GM19240 (cell line): ENCODE results near the gene CDCA3.

ENCODE experiments used
- DNase-seq: peaks from one replicate; pipeline ENCODE4 v3.0.0; 2011; ENCODE audit warnings: low spot score; ENCODE audit not compliant: insufficient read length

The CDCA3 gene

GRCh38 chr12:6820166-6820565 lies 30.9 kb downstream of the CDCA3 start:
- no peak for DNase-seq

DNA sequence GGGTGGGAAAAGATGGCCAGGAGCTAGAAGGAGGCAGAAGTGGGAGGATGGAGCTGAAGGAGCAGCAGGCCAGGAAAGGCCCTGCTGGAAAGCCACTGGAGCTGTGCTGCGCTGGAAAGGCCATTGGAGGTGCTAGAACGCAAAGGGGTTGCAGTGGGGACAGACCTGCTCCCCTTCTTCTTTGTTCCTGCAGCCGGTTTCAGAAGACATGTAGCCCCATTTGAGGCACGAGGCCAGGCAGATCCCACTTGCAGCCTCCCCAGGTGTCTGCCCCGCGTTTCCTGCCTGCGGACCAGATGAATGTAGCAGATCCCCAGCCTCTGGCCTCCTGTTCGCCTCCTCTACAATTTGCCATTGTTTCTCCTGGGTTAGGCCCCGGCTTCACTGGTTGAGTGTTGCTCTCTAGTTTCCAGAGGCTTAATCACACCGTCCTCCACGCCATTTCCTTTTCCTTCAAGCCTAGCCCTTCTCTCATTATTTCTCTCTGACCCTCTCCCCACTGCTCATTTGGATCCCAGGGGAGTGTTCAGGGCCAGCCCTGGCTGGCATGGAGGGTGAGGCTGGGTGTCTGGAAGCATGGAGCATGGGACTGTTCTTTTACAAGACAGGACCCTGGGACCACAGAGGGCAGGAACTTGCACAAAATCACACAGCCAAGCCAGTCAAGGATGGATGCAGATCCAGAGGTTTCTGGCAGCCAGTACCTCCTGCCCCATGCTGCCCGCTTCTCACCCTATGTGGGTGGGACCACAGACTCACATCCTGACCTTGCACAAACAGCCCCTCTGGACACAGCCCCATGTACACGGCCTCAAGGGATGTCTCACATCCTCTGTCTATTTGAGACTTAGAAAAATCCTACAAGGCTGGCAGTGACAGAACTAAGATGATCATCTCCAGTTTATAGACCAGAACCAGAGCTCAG lies 31.7 kb downstream of the CDCA3 start:
- DNase-seq: no peak

DNA sequence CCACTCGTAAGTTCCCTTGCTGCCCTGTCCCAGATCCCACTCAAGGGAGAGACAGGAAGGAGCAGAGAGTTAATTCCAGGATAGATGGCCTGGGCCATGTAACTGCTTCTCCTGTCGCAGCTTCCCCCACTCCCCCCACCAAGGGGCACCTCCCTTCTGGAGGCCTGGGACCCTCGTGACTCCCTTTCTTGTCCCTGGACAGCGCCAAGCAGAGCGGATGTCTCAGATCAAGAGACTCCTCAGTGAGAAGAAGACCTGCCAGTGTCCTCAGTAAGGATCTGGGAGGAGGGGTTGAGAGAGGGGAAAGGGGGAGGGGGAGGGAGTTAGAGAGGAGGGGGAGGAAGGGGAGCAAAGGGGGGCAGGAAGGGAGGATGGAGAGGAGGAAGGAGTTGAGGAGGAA lies 32.4 kb downstream of the CDCA3 start:
- DNase-seq: no peak

- no peak for DNase-seq
Measured at GRCh38 chr12:6818222-6818621, 32.9 kb downstream of the CDCA3 start.

DNA sequence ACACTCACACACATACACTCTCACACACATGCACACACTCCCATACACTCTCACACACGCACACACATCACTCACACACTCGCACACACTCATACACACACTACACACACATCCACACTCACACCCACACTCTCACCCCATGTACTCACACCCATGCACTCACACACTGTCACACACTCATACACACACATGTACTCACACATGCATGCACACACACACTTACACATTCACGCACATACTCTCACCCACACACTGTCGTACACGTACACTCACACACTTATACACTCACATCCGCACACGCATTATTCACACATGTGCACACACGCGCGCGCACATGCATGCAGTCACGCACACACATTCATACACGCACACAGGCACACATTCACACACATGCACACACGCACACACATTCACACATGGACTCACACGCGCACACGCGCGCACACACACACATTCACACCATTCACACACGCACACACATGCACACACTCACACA lies 33.4 kb downstream of the CDCA3 start:
- DNase-seq: no peak

DNA sequence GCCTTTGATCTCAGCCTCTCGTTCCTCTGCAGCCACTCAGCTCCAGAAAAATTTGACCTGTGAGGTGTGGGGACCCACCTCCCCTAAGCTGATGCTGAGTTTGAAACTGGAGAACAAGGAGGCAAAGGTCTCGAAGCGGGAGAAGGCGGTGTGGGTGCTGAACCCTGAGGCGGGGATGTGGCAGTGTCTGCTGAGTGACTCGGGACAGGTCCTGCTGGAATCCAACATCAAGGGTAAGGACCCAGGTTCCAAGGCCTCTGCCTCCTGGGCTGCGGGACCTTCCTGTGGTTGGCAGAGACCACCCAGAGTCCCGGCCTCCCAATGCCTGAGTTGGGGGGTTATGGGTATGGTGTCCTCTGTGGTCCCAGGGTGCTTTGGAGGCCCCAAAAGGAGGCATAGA lies 34.0 kb downstream of the CDCA3 start:
- no peak for DNase-seq

- no peak for DNase-seq
Measured at GRCh38 chr12:6816598-6816997, 34.5 kb downstream of the CDCA3 start.

GRCh38 chr12:6813363-6813762 lies 37.7 kb downstream of the CDCA3 start:
- DNase-seq: no peak

- DNase-seq: no peak
Measured at GRCh38 chr12:6810758-6811157, 40.3 kb downstream of the CDCA3 start.

DNA sequence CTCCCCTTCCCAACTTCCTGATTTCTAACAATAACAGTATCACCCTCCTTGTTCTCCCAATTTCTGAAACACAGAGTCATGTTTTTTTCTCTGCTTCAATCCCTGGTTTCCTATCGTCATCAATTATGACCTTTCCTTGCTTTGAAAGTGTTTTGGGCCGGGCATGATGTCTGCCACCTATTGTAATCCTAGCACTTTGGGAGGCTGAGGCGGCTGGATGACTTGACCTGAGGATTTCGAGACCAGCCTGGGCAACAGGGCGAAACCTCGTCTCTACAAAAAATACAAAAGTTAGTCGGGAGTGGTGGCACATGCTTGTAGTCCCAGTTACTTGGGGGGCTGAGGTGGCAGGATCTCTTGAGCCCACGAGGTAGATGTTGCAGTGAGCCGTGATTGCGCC lies 42.0 kb downstream of the CDCA3 start:
- no peak for DNase-seq

DNA sequence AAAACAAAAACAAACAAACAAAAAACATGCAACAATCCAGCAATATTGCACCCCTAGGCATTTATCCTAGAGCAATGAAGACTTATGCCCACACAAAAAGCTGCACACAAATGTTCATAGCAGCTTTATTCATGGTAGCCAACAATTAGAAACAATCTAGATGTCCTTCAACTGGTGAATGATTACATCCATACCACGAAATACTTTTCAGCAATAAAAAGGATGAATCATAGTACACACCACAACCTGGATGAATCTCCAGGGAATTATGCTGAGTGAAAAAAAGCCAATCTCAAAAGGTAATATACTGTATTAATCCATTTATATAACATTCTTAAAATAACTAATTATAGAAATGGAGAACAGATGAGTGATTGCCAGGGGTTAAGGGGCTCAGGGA lies 43.9 kb downstream of the CDCA3 start:
- no peak for DNase-seq

GRCh38 chr12:6799147-6799546 lies 51.9 kb downstream of the CDCA3 start:
- no peak for DNase-seq
